ENCODE results near the gene DLEC1.

GRCh38 chr3:38164952-38165721, 126.1 kb downstream of the DLEC1 start, which contains the start of gene OXSR1:
- TF ChIP-seq POLR2AphosphoS5 (IDR thresholded peaks at IDR 0.05; ENCODE audit: low read depth, low read length) (peak; percentile 64), CTCF (IDR thresholded peaks at IDR 0.05) (no peak)
